ENCODE measurements around the gene GRM5.
"Not testable (repeated sequence)": the region's sequence is repeated elsewhere in the genome, so short reads cannot be mapped to it uniquely, and the experiment has no call there.

GRCh38 chr11:89019827-89020547 lies 45.8 kb downstream of the GRM5 start:
- not testable (repeated sequence) for TF ChIP-seq CTCF (conservative IDR thresholded peaks at IDR 0.05; ENCODE audit: low read depth, low read length); EZH2phosphoT487 (IDR thresholded peaks at IDR 0.05; ENCODE audit: borderline replicate concordance, low read length); EZH2 (IDR thresholded peaks at IDR 0.05; ENCODE audit: low read length, unreplicated experiment)

Measured in PC-3 (cell line).